H1 (cell line): Measurements from ENCODE around the gene DOCK1. TPM values are rescaled to one million over a fixed set of nuclear protein-coding genes. Genes with fewer than 3 reads are reported as not detected.

ENCODE experiments used
- CTCF ChIA-PET: fragments of 300-600 bp; sonication (Branson Sonifier 250); formaldehyde crosslinking; loops from one replicate; lab custom pipeline; 2021; ENCODE audit not compliant: partially characterized antibody; lab: Charles Lee
- POLR2A ChIA-PET: fragments of 300-600 bp; sonication (Branson Sonifier 250); formaldehyde crosslinking; loops from one replicate; lab custom pipeline; 2021; ENCODE audit warnings: inconsistent platforms; ENCODE audit not compliant: partially characterized antibody; lab: Charles Lee
- DNase-seq, 2 experiments: peaks; one replicate each; pipeline versions ENCODE4 v3.0.0 to v3.0.0-alpha.2; 2010 to 2022; ENCODE audit warnings: low spot score in 2 of 2, low read depth in 1 of 2, mixed read lengths in 1 of 2
- FAIRE-seq: peaks from 2 replicates; lab custom pipeline; 2011; peaks lifted over from hg19 to GRCh38; lab: Jason Lieb, UNC
- H2AFZ ChIP-seq: 2 replicates; pipeline ENCODE4 v1.8.1; 2012; ENCODE audit warnings: low read length, inconsistent platforms
- H2AK5ac ChIP-seq: 2 replicates; pipeline ENCODE4 v1.6.1; 2013; ENCODE audit warnings: low read depth, low read length
- H2BK120ac ChIP-seq: replicated peaks from 2 replicates; pipeline ENCODE3; 2013; ENCODE audit warnings: low read depth, low read length, inconsistent platforms
- H2BK12ac ChIP-seq: 2 replicates; pipeline ENCODE4 v1.6.1; 2013; ENCODE audit warnings: low read depth, low read length
- H2BK15ac ChIP-seq: 2 replicates; pipeline ENCODE4 v1.6.1; 2013; ENCODE audit warnings: low read length
- H2BK20ac ChIP-seq: 2 replicates; pipeline ENCODE4 v1.6.1; 2013; ENCODE audit warnings: low read length
- H2BK5ac ChIP-seq: 2 replicates; pipeline ENCODE4 v1.6.1; 2013; ENCODE audit warnings: low read depth, low read length
- H3K14ac ChIP-seq: 2 replicates; pipeline ENCODE4 v1.6.1; 2013; ENCODE audit warnings: inconsistent platforms; ENCODE audit not compliant: insufficient read length
- H3K18ac ChIP-seq: 2 replicates; pipeline ENCODE4 v1.6.1; 2013; ENCODE audit warnings: low read length; ENCODE audit errors: extremely low read depth
- H3K23ac ChIP-seq: 2 replicates; pipeline ENCODE4 v1.6.1; 2013; ENCODE audit warnings: inconsistent platforms; ENCODE audit not compliant: insufficient read length
- H3K23me2 ChIP-seq: 2 replicates; pipeline ENCODE4 v1.6.1; 2013; ENCODE audit warnings: low read depth, low read length
- H3K27ac ChIP-seq: 2 replicates; pipeline ENCODE4 v1.6.1; 2011; ENCODE audit warnings: low read depth, low read length, inconsistent platforms
- H3K27me3 ChIP-seq, 4 experiments: replicated peaks in 1 of 4; 1 replicate in 1 of 4; 2 replicates in 3 of 4; pipeline versions ENCODE4 v1.6.1 to v1.8.1; 2011 to 2013; ENCODE audit warnings: low read length in 3 of 4, mild to moderate bottlenecking in 3 of 4, inconsistent platforms in 2 of 4, mixed read lengths in 2 of 4, moderate library complexity in 1 of 4; ENCODE audit not compliant: control insufficient read depth in 3 of 4, insufficient read depth in 3 of 4; ENCODE audit errors: extremely low read depth in 1 of 4
- H3K36me3 ChIP-seq, 4 experiments: 2 replicates each; pipeline versions ENCODE4 v1.6.1 to v1.8.1; 2011 to 2013; ENCODE audit warnings: mild to moderate bottlenecking in 4 of 4, low read length in 3 of 4, moderate library complexity in 2 of 4, control low read depth in 1 of 4, inconsistent platforms in 1 of 4; ENCODE audit not compliant: insufficient read depth in 4 of 4, control insufficient read depth in 2 of 4
- H3K4ac ChIP-seq: replicated peaks from 2 replicates; pipeline ENCODE3; 2013; ENCODE audit warnings: low read length, low read depth, mixed read lengths, inconsistent platforms; ENCODE audit not compliant: insufficient read length
- H3K4me1 ChIP-seq, 4 experiments: replicated peaks in 1 of 4; 1 replicate in 1 of 4; 2 replicates in 3 of 4; pipeline versions ENCODE4 v1.6.1 to v1.8.1; 2011 to 2013; ENCODE audit warnings: low read length in 3 of 4, inconsistent platforms in 2 of 4, mixed read lengths in 1 of 4; ENCODE audit not compliant: insufficient read depth in 4 of 4, control insufficient read depth in 3 of 4
- H3K4me2 ChIP-seq, 2 experiments: 2 replicates each; pipeline versions ENCODE4 v1.6.1 to v1.8.1; 2011 to 2013; ENCODE audit warnings: low read depth in 2 of 2, low read length in 2 of 2, control low read depth in 1 of 2, inconsistent platforms in 1 of 2, mild to moderate bottlenecking in 1 of 2; ENCODE audit not compliant: insufficient read depth in 1 of 2
- H3K4me3 ChIP-seq, 4 experiments: fragments of 200-600, 300-600 bp in 1 of 4; sonication (generic), shearing (Covaris generic), sonication (Bioruptor Twin) in 1 of 4; 2 replicates each; pipeline versions ENCODE4 v1.5.1 to v1.8.1; 2011 to 2016; ENCODE audit warnings: low read length in 4 of 4, low read depth in 3 of 4, control low read depth in 2 of 4, inconsistent platforms in 2 of 4, mild to moderate bottlenecking in 2 of 4, mixed read lengths in 1 of 4, moderate library complexity in 1 of 4; ENCODE audit not compliant: insufficient read depth in 2 of 4; ENCODE audit errors: extremely low read depth in 1 of 4
- H3K56ac ChIP-seq: replicated peaks from 2 replicates; pipeline ENCODE3; 2013; ENCODE audit warnings: low read depth, mild to moderate bottlenecking, mixed read lengths, low read length, inconsistent platforms; ENCODE audit not compliant: insufficient read length
- H3K79me1 ChIP-seq: 2 replicates; pipeline ENCODE4 v1.6.1; 2013; ENCODE audit warnings: low read depth, low read length, control low read depth
- H3K79me2 ChIP-seq, 2 experiments: 2 replicates each; pipeline versions ENCODE4 v1.6.1 to v1.8.1; 2012 to 2013; ENCODE audit warnings: low read length in 2 of 2, mild to moderate bottlenecking in 2 of 2, inconsistent platforms in 1 of 2; ENCODE audit not compliant: insufficient read depth in 2 of 2, control insufficient read depth in 1 of 2
- H3K9ac ChIP-seq, 4 experiments: replicated peaks in 1 of 4; 1 replicate in 1 of 4; 2 replicates in 3 of 4; pipeline versions ENCODE4 v1.6.1 to v1.8.1; 2011 to 2013; ENCODE audit warnings: low read depth in 3 of 4, low read length in 3 of 4, control low read depth in 2 of 4, mild to moderate bottlenecking in 2 of 4, moderate library complexity in 2 of 4, inconsistent platforms in 1 of 4; ENCODE audit errors: extremely low read depth in 1 of 4
- H3K9me3 ChIP-seq, 2 experiments: 2 replicates each; pipeline versions ENCODE4 v1.6.1 to v1.8.1; 2012 to 2013; ENCODE audit warnings: mild to moderate bottlenecking in 2 of 2, moderate library complexity in 2 of 2, control low read depth in 1 of 2, inconsistent platforms in 1 of 2, low read depth in 1 of 2, low read length in 1 of 2, mixed read lengths in 1 of 2; ENCODE audit not compliant: insufficient read depth in 2 of 2
- H4K20me1 ChIP-seq, 2 experiments: replicated peaks in 1 of 2; 2 replicates each; pipeline versions ENCODE3 to v1.8.1; 2011 to 2013; ENCODE audit warnings: inconsistent platforms in 2 of 2, low read length in 2 of 2, mild to moderate bottlenecking in 1 of 2; ENCODE audit not compliant: insufficient read depth in 2 of 2, control insufficient read depth in 1 of 2
- H4K5ac ChIP-seq: 2 replicates; pipeline ENCODE4 v1.6.1; 2013; ENCODE audit warnings: low read length, low read depth, mixed read lengths, inconsistent platforms; ENCODE audit not compliant: insufficient read length
- H4K8ac ChIP-seq: 2 replicates; pipeline ENCODE4 v1.8.0; 2013; ENCODE audit warnings: mild to moderate bottlenecking, moderate library complexity, low read length, inconsistent platforms; ENCODE audit not compliant: insufficient read depth; ENCODE audit errors: extremely low read depth
- H4K91ac ChIP-seq: replicated peaks from 2 replicates; pipeline ENCODE3; 2013; ENCODE audit warnings: low read length, mixed read lengths, inconsistent platforms; ENCODE audit not compliant: insufficient read length
- CBX5 ChIP-seq: fragments of 300-800, 300-1000 bp; sonication (generic); IDR thresholded peaks from 2 replicates; pipeline ENCODE4 v1.7.1; 2016; ENCODE audit warnings: antibody characterized with exemption, low read length, low read depth
- CEBPB ChIP-seq: IDR thresholded peaks from 2 replicates; pipeline ENCODE4 v1.6.1; 2012; ENCODE audit warnings: low read depth, low read length
- CTBP2 ChIP-seq: IDR thresholded peaks from 2 replicates; pipeline ENCODE4 v1.7.0; 2011; ENCODE audit warnings: borderline replicate concordance, mild to moderate bottlenecking, moderate library complexity, mixed read lengths, low read length; ENCODE audit not compliant: insufficient read depth, insufficient read length
- EGR1 ChIP-seq: IDR thresholded peaks from 2 replicates; pipeline ENCODE4 v1.6.1; 2011; ENCODE audit warnings: low read depth, low read length, borderline replicate concordance
- EZH2 ChIP-seq: fragments of 200-600 bp; sonication (generic); IDR thresholded peaks from 2 replicates; pipeline ENCODE4 v1.7.1; 2012; ENCODE audit warnings: low read depth, mild to moderate bottlenecking, moderate library complexity, low read length, inconsistent platforms; ENCODE audit not compliant: severe bottlenecking
- JUN ChIP-seq: IDR thresholded peaks from 2 replicates; pipeline ENCODE4 v1.6.1; 2011; ENCODE audit warnings: low read depth, mild to moderate bottlenecking, improper control_type of control experiment, low read length
- MAFK ChIP-seq: IDR thresholded peaks from 2 replicates; pipeline ENCODE4 v1.6.1; 2012; ENCODE audit warnings: low read depth, mild to moderate bottlenecking, improper control_type of control experiment, low read length
- NANOG ChIP-seq: IDR thresholded peaks from 2 replicates; pipeline ENCODE4 v1.6.1; 2011; ENCODE audit warnings: low read length, low read depth, mild to moderate bottlenecking, inconsistent platforms; ENCODE audit not compliant: insufficient read depth, poor library complexity, severe bottlenecking
- PHF8 ChIP-seq: fragments of 200-600 bp; sonication (generic); conservative IDR thresholded peaks from 2 replicates; pipeline ENCODE4 v1.7.1; 2012; ENCODE audit warnings: low read depth, mild to moderate bottlenecking, inconsistent platforms, low read length, moderate library complexity
- POLR2A ChIP-seq, 2 experiments: IDR thresholded peaks; 1 replicate in 1 of 2; 2 replicates in 1 of 2; pipeline ENCODE4 v1.6.1; 2011; ENCODE audit warnings: low read depth in 2 of 2, low read length in 2 of 2, mild to moderate bottlenecking in 2 of 2; ENCODE audit errors: control extremely low read depth in 1 of 2
- SAP30 ChIP-seq: fragments of 300-600 bp; sonication (generic); IDR thresholded peaks from 2 replicates; pipeline ENCODE4 v1.7.1; 2012; ENCODE audit warnings: low read length, moderate library complexity, mild to moderate bottlenecking, inconsistent platforms; ENCODE audit not compliant: insufficient read depth, insufficient replicate concordance
- TAF1 ChIP-seq: IDR thresholded peaks from 2 replicates; pipeline ENCODE4 v1.6.1; 2011; ENCODE audit warnings: mild to moderate bottlenecking, low read depth, low read length
- YY1 ChIP-seq: IDR thresholded peaks from 2 replicates; pipeline ENCODE4 v1.6.1; 2011; ENCODE audit warnings: low read depth, mild to moderate bottlenecking, low read length
- WGBS, 2 experiments: shearing (Covaris generic) in 1 of 2; methylation state at CpG; one replicate each; pipeline versions ENCODE4 v1.1.6 to v1.1.7; 2013 to 2015; ENCODE audit warnings: low lambda C conversion rate in 2 of 2, mixed read lengths in 2 of 2, inconsistent platforms in 1 of 2, low coverage in 1 of 2, missing lambda C conversion rate in 1 of 2; ENCODE audit not compliant: insufficient replicate concordance in 2 of 2, insufficient coverage in 1 of 2, insufficient read length in 1 of 2; ENCODE audit errors: extremely low coverage in 1 of 2, missing lambda C conversion rate in 1 of 2; 5-methylcytosine and 5-hydroxymethylcytosine counted together
- polyA plus RNA-seq, 7 experiments: library from polyadenylated mRNA; depleted of rRNA in 3 of 7; stranded (reverse) in 5 of 7; unstranded in 2 of 7; fragments of >200 nt in 5 of 7; fragments of 200-250 nt in 2 of 7; gene quantifications; 1 replicate in 5 of 7; 2 replicates in 1 of 7; 4 replicates in 1 of 7; pipeline versions ENCODE4 v1.2.1 to v1.2.3, GENCODE V29; 2011 to 2013; ENCODE audit warnings: missing spikeins in 2 of 7, mixed read lengths in 2 of 7
- total RNA-seq: library from RNA; stranded (reverse); fragmentation: NEBNext Ultra II Directional; extraction: Animal tissue kit (Norgen Biotek cat#: 25700); gene quantifications from 2 replicates; pipeline ENCODE4 v1.2.1, GENCODE V29; 2021

The DOCK1 gene
- total and polyA plus RNA-seq, 2 of the 8 experiments (the other 6 are each of a cell fraction or from before 2014, with no cell fraction given): 11.6 to 53.0 TPM

DNA sequence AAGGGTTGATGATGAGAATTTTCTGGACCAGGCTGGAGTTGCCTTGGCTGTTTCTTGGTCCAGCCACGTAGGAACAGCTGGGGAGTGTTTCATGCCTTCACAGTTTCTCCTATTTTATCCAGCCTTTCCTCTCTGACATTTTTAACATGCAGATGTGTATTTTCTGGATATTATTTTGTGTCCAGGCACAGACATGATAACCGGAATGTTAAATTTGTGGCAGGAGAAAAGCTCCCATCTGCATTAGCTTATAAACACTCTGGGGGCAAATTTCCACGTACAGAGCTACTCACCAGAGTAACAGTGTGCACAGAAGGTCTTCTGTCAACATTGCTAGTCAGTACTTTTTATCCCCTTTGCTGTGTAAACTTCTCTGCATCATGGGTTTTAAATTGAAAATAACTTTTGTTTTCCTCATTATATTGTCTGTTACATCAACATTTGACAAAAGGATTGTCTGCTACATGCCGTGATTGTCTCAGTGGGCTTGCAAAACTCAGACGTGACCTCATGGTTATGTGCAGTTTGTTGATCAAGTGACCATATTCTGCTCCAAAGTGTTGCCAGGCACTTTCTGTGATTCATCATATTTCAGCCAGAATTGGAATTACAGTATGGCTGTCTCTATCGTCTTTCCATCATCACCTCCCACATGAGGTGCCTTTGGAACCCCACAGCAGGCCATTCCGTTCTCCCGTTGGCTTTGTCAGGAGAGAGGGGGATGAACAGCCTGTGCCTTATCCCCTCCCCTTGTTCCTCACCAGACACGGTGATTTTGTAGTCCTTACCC, 249.8 kb downstream of the DOCK1 start:
- Histone ChIP-seq H3K9ac (no peak overlapping the region), H3K27me3 (no peaks in the 10 kb centered on the region), H3K36me3 (no peaks in the 10 kb centered on the region), H3K4ac (no peak overlapping the region), H3K14ac (no peak overlapping the region), H3K4me1 (peaks cover 2 to 12% (median 7%) of the 10 kb centered on the region in 4 experiments), H4K5ac (no peak overlapping the region), H2BK15ac (no peak overlapping the region), H2AFZ (no peak overlapping the region), H3K56ac (no peak overlapping the region), H3K79me2 (no peaks in the 10 kb centered on the region), H3K4me2 (no peak overlapping the region), H3K23me2 (no peaks in the 10 kb centered on the region), H3K79me1 (0 out of 2 replicates have a peak, but pooled peaks cover 3% of the 10 kb centered on the region), H2BK5ac (no peak overlapping the region), H2AK5ac (no peak overlapping the region), H4K91ac (no peak overlapping the region), H3K23ac (no peak overlapping the region), H2BK20ac (no peak overlapping the region), H2BK120ac (no peak overlapping the region), H2BK12ac (no peak overlapping the region), H4K20me1 (peaks cover 0 to 5% of the 10 kb centered on the region in 2 experiments), H3K9me3 (no peaks in the 10 kb centered on the region), H3K27ac (no peak overlapping the region), H3K18ac (no peak overlapping the region), H3K4me3 (no peak overlapping the region), H4K8ac (no peak overlapping the region)
- DNase-seq (no peak), FAIRE-seq (no peak)
- ChIA-PET POLR2A (no interaction called here), CTCF (no interaction called here)
- WGBS, 2 experiments: 89% methylated on average over 9 of the region's 9 CpGs; no CpG with 5 or more reads in 1 of the 2 experiments
- TF ChIP-seq TAF1 (no peak), YY1 (no peak), PHF8 (no peak), CEBPB (no peak), EGR1 (no peak), MAFK (no peak), CTBP2 (no peak), JUN (no peak), CBX5 (no peak), POLR2A (IDR thresholded peaks at IDR 0.05; ENCODE audit: control extremely low read depth in 1 of 2, low read depth in 2 of 2, low read length in 2 of 2) (no peak), NANOG (no peak), SAP30 (no peak), EZH2 (no peak)
